ENCODE measurements around the gene OAS2.
"Not testable (repeated sequence)": the region's sequence is repeated elsewhere in the genome, so short reads cannot be mapped to it uniquely, and the experiment has no call there.

Gene OAS2

GRCh38 chr12:112973818-112974231 lies 4.5 kb upstream of the OAS2 start:
- DNase-seq = no peak
- in situ Hi-C loops (cut with HindIII; ENCODE audit: low pct_ligation_motif_present, low pct_unique_long_range_greater_than_20kb, low sequenced_read_pairs) = no loop called here

GRCh38 chr12:112974904-112975303 lies 3.4 kb upstream of the OAS2 start:
- DNase-seq = no peak
- in situ Hi-C loops (cut with HindIII; ENCODE audit: low pct_ligation_motif_present, low pct_unique_long_range_greater_than_20kb, low sequenced_read_pairs) = no loop called here

GRCh38 chr12:112977139-112977538 lies 1.2 kb upstream of the OAS2 start:
- in situ Hi-C loops (cut with HindIII; ENCODE audit: low pct_ligation_motif_present, low pct_unique_long_range_greater_than_20kb, low sequenced_read_pairs) = no loop called here
- no peak for DNase-seq

GRCh38 chr12:112977641-112978040 lies 678 bp upstream of the OAS2 start:
- in situ Hi-C loops (cut with HindIII; ENCODE audit: low pct_ligation_motif_present, low pct_unique_long_range_greater_than_20kb, low sequenced_read_pairs) = no loop called here
- no peak for DNase-seq

GRCh38 chr12:112979041-112979680 lies 842 bp downstream of the OAS2 start:
- DNase-seq = no peak
- in situ Hi-C loops (cut with HindIII; ENCODE audit: low pct_ligation_motif_present, low pct_unique_long_range_greater_than_20kb, low sequenced_read_pairs) = no loop called here

GRCh38 chr12:112980491-112981158 lies 2.3 kb downstream of the OAS2 start:
- in situ Hi-C loops (cut with HindIII; ENCODE audit: low pct_ligation_motif_present, low pct_unique_long_range_greater_than_20kb, low sequenced_read_pairs) = no loop called here
- DNase-seq = no peak

GRCh38 chr12:112985642-112986290 lies 7.4 kb downstream of the OAS2 start:
- DNase-seq = no peak
- in situ Hi-C loops (cut with HindIII; ENCODE audit: low pct_ligation_motif_present, low pct_unique_long_range_greater_than_20kb, low sequenced_read_pairs) = no loop called here

GRCh38 chr12:112986291-112986800 lies 8.0 kb downstream of the OAS2 start:
- in situ Hi-C loops (cut with HindIII; ENCODE audit: low pct_ligation_motif_present, low pct_unique_long_range_greater_than_20kb, low sequenced_read_pairs) = no loop called here
- no peak for DNase-seq

GRCh38 chr12:112987561-112987960 lies 9.2 kb downstream of the OAS2 start:
- in situ Hi-C loops (cut with HindIII; ENCODE audit: low pct_ligation_motif_present, low pct_unique_long_range_greater_than_20kb, low sequenced_read_pairs) = no loop called here
- no peak for DNase-seq

GRCh38 chr12:112988224-112988623 lies 9.9 kb downstream of the OAS2 start:
- DNase-seq = no peak
- in situ Hi-C loops (cut with HindIII; ENCODE audit: low pct_ligation_motif_present, low pct_unique_long_range_greater_than_20kb, low sequenced_read_pairs) = no loop called here

GRCh38 chr12:112988823-112989385 lies 10.6 kb downstream of the OAS2 start:
- DNase-seq; in situ Hi-C loops (cut with HindIII; ENCODE audit: low pct_ligation_motif_present, low pct_unique_long_range_greater_than_20kb, low sequenced_read_pairs): not testable (repeated sequence)

GRCh38 chr12:112989806-112990205 lies 11.5 kb downstream of the OAS2 start:
- in situ Hi-C loops (cut with HindIII; ENCODE audit: low pct_ligation_motif_present, low pct_unique_long_range_greater_than_20kb, low sequenced_read_pairs) = no loop called here

GRCh38 chr12:112992541-112993398 lies 14.5 kb downstream of the OAS2 start:
- peak; percentile 84 for DNase-seq
- in situ Hi-C loops (cut with HindIII; ENCODE audit: low pct_ligation_motif_present, low pct_unique_long_range_greater_than_20kb, low sequenced_read_pairs) = no loop called here

More at GRCh38 chr12:112989806-112990205, 11.5 kb downstream of the OAS2 start:
- no peak for DNase-seq

GRCh38 chr12:112995008-112995407 lies 16.7 kb downstream of the OAS2 start:
- no peak for DNase-seq
- in situ Hi-C loops (cut with HindIII; ENCODE audit: low pct_ligation_motif_present, low pct_unique_long_range_greater_than_20kb, low sequenced_read_pairs) = no loop called here

- no peak for DNase-seq
- in situ Hi-C loops (cut with HindIII; ENCODE audit: low pct_ligation_motif_present, low pct_unique_long_range_greater_than_20kb, low sequenced_read_pairs) = no loop called here
Observed at GRCh38 chr12:112996501-112996900, 18.2 kb downstream of the OAS2 start.

- in situ Hi-C loops (cut with HindIII; ENCODE audit: low pct_ligation_motif_present, low pct_unique_long_range_greater_than_20kb, low sequenced_read_pairs) = no loop called here
- DNase-seq = no peak
Observed at GRCh38 chr12:112997506-112997905, 19.2 kb downstream of the OAS2 start.

GRCh38 chr12:112998987-112999767 lies 20.9 kb downstream of the OAS2 start:
- in situ Hi-C loops (cut with HindIII; ENCODE audit: low pct_ligation_motif_present, low pct_unique_long_range_greater_than_20kb, low sequenced_read_pairs) = no loop called here
- DNase-seq = no peak

- in situ Hi-C loops (cut with HindIII; ENCODE audit: low pct_ligation_motif_present, low pct_unique_long_range_greater_than_20kb, low sequenced_read_pairs) = no loop called here
- no peak for DNase-seq
Observed at GRCh38 chr12:113000433-113000832, 22.1 kb downstream of the OAS2 start.
